ENCODE results near the gene NAV1.

DNA sequence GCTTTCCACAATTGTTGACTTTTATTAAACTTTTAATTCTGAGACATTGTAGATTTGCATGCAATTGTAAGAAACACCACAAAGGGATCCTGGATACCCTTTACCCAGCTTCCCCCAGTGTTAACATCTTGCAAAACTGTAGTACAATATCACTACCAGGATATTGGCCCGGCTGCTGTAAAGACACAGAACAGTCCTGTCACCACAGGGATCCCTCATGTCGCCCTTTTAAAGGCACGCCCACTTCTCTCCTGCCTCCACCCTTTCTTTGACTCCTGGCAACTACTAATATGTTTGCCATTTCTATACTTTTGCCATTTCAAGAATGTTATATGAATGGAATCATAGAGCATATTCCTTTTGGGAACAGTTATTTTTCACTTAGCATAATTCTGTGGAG is 37.0 kb downstream of the NAV1 start:
- TF ChIP-seq, protein P1, sequence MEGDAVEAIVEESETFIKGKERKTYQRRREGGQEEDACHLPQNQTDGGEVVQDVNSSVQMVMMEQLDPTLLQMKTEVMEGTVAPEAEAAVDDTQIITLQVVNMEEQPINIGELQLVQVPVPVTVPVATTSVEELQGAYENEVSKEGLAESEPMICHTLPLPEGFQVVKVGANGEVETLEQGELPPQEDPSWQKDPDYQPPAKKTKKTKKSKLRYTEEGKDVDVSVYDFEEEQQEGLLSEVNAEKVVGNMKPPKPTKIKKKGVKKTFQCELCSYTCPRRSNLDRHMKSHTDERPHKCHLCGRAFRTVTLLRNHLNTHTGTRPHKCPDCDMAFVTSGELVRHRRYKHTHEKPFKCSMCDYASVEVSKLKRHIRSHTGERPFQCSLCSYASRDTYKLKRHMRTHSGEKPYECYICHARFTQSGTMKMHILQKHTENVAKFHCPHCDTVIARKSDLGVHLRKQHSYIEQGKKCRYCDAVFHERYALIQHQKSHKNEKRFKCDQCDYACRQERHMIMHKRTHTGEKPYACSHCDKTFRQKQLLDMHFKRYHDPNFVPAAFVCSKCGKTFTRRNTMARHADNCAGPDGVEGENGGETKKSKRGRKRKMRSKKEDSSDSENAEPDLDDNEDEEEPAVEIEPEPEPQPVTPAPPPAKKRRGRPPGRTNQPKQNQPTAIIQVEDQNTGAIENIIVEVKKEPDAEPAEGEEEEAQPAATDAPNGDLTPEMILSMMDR (IDR thresholded peaks at IDR 0.05; ENCODE audit: extremely low read depth in 1 of 2, insufficient read depth in 1 of 2, low read depth in 1 of 2, low read length in 2 of 2) = no peak
- TF ChIP-seq, protein P2, sequence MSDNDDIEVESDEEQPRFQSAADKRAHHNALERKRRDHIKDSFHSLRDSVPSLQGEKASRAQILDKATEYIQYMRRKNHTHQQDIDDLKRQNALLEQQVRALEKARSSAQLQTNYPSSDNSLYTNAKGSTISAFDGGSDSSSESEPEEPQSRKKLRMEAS (IDR thresholded peaks at IDR 0.05; ENCODE audit: insufficient read depth, insufficient read length) = no peak
- TF ChIP-seq EZH2 (IDR thresholded peaks at IDR 0.05; ENCODE audit: borderline replicate concordance, low read depth, low read length, severe bottlenecking) = no peak
- no peak for TF ChIP-seq POLR2AphosphoS5 (IDR thresholded peaks at IDR 0.05; ENCODE audit: insufficient read depth, low read depth, low read length)
